ENCODE measurements around the gene EIF3D. TPM values are rescaled to one million over a fixed set of nuclear protein-coding genes. Genes with fewer than 3 reads are reported as not detected.

EIF3D gene
- total RNA-seq, 1 experiment from 2014 or later = 151 TPM

- BruUV-seq (replicated peaks) = no TSS peak
- Histone ChIP-seq H3K4me3 (ENCODE audit: low read depth in 2 of 2, low read length in 2 of 2) (no peak overlapping the region), H3K27ac (ENCODE audit: low read length) (no peak overlapping the region), H3K9me3 (ENCODE audit: control insufficient read depth, insufficient read depth, low read depth, low read length) (no peaks in the 10 kb centered on the region), H3K27me3 (ENCODE audit: control insufficient read depth, insufficient read depth, low read length) (no peaks in the 10 kb centered on the region), H3K4me1 (ENCODE audit: control insufficient read depth, insufficient read depth, low read length) (peaks cover 35% of the 10 kb centered on the region), H3K36me3 (ENCODE audit: control insufficient read depth, insufficient read depth, low read length) (no peaks in the 10 kb centered on the region)
- no peak for TF ChIP-seq SIN3A (IDR thresholded peaks at IDR 0.05; ENCODE audit: borderline replicate concordance, insufficient read depth, low read depth, low read length)
- no peak for TF ChIP-seq CTCF (IDR thresholded peaks at IDR 0.05)
- TF ChIP-seq REST (IDR thresholded peaks at IDR 0.05; ENCODE audit: insufficient read depth in 1 of 2, low read depth in 2 of 2, low read length in 1 of 2) = no peak
- no peak for TF ChIP-seq POLR2AphosphoS5 (IDR thresholded peaks at IDR 0.05; ENCODE audit: low read depth, low read length)
- TF ChIP-seq TCF7L2 (IDR thresholded peaks at IDR 0.05; ENCODE audit: low read depth, low read length) = no peak
- in situ Hi-C loops (cut with HindIII; ENCODE audit: low pct_unique_long_range_greater_than_20kb, low sequenced_read_pairs) = no loop called here
- ATAC-seq = no peak
- POLR2A ChIA-PET = no interaction called here
- CTCF ChIA-PET = interaction anchor here (0.6 kb wide), 1 partner anchor 775 kb away, joined by 3 read pairs; no protein-coding TSS in a partner anchor
- intact Hi-C loops (cut with micrococcal nuclease; ENCODE audit: unreplicated experiment) = loop anchor here (5.0 kb wide), 1 partner anchor 169 kb away; no protein-coding TSS in a partner anchor
- DNase-seq (ENCODE audit: low read depth, low spot score) = no peak
Observed at GRCh38 chr22:36471341-36471821, 57.6 kb downstream of the EIF3D start.

GRCh38 chr22:36470994-36471331, 58.0 kb downstream of the EIF3D start:
- Histone ChIP-seq H3K27ac (ENCODE audit: low read length) (no peak overlapping the region), H3K4me3 (ENCODE audit: low read depth in 2 of 2, low read length in 2 of 2) (no peak overlapping the region), H3K9me3 (ENCODE audit: control insufficient read depth, insufficient read depth, low read depth, low read length) (no peaks in the 10 kb centered on the region), H3K36me3 (ENCODE audit: control insufficient read depth, insufficient read depth, low read length) (no peaks in the 10 kb centered on the region), H3K27me3 (ENCODE audit: control insufficient read depth, insufficient read depth, low read length) (no peaks in the 10 kb centered on the region), H3K4me1 (ENCODE audit: control insufficient read depth, insufficient read depth, low read length) (peaks cover 39% of the 10 kb centered on the region)
- no peak for DNase-seq (ENCODE audit: low read depth, low spot score)
- POLR2A ChIA-PET = interaction anchor here (0.6 to 0.7 kb wide), 2 partner anchors 84 to 174 kb away, joined by 3 to 13 read pairs; partner anchors contain the start of gene MYH9
- ATAC-seq = no peak
- BruUV-seq (replicated peaks) = no TSS peak
- CTCF ChIA-PET = no interaction called here
- in situ Hi-C loops (cut with HindIII; ENCODE audit: low pct_unique_long_range_greater_than_20kb, low sequenced_read_pairs) = no loop called here
- TF ChIP-seq POLR2AphosphoS5 (IDR thresholded peaks at IDR 0.05; ENCODE audit: low read depth, low read length) (no peak), TCF7L2 (IDR thresholded peaks at IDR 0.05; ENCODE audit: low read depth, low read length) (no peak), CTCF (IDR thresholded peaks at IDR 0.05) (no peak), REST (IDR thresholded peaks at IDR 0.05; ENCODE audit: insufficient read depth in 1 of 2, low read depth in 2 of 2, low read length in 1 of 2) (no peak), SIN3A (IDR thresholded peaks at IDR 0.05; ENCODE audit: borderline replicate concordance, insufficient read depth, low read depth, low read length) (no peak)
- intact Hi-C loops (cut with micrococcal nuclease; ENCODE audit: unreplicated experiment) = loop anchor here (5.0 kb wide), 1 partner anchor 169 kb away; no protein-coding TSS in a partner anchor

Measured in Panc1 (cell line).